ENCODE data around the gene IPO11.
A peak's percentile ranks its signal among the peaks of the same experiment; 100 is the strongest.

IPO11 gene

DNA sequence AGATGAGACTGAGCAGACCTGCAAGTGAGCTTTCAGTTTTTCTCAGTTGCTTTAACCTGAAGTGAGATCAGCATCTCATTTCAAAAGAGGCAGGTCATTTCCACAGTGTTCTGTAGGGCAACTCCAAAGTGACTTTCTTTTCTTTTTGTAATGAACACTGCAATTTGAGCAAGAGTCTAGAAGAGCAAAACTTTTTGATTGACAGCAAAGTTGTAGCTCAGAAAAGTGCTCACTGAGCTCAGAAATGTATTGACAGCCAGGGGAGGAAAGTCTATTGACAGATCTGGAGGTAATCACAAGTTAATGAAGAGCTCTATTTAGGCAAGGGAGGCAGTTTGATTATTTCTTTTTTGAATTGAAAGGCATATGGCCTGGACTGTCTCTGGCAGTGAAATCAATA is 220.7 kb downstream of the IPO11 start:
- H3K27ac ChIP-seq (replicated peaks; ENCODE audit: low read length) = no peak overlapping the region
- peaks cover 0 to 26% of the 10 kb centered on the region in 2 donors for H3K36me3 ChIP-seq (replicated peaks in 1 of 2; ENCODE audit: control insufficient read depth in 2 of 2, insufficient read depth in 2 of 2, low read length in 2 of 2)
- no peak overlapping the region for H4K8ac ChIP-seq (ENCODE audit: low read depth, low read length)
- no peak overlapping the region for H3K14ac ChIP-seq (ENCODE audit: low read length)
- H3K27me3 ChIP-seq (ENCODE audit: control insufficient read depth in 3 of 3, insufficient read depth in 3 of 3, low read depth in 1 of 3, low read length in 3 of 3) = no peaks in the 10 kb centered on the region
- H3K23ac ChIP-seq (ENCODE audit: low read depth, low read length, poor library complexity) = no peak overlapping the region
- H3K18ac ChIP-seq (ENCODE audit: low read length) = no peak overlapping the region
- no peak overlapping the region for H3K4ac ChIP-seq (ENCODE audit: low read length)
- no peak overlapping the region for H2BK5ac ChIP-seq (ENCODE audit: low read length)
- no peak overlapping the region for H2BK120ac ChIP-seq (ENCODE audit: low read depth, low read length)
- H4K91ac ChIP-seq (ENCODE audit: low read depth, low read length, poor library complexity) = no peak overlapping the region
- no peaks in the 10 kb centered on the region for H3K79me1 ChIP-seq (ENCODE audit: low read depth, low read length)
- no peaks in the 10 kb centered on the region for H3K9me3 ChIP-seq (replicated peaks in 1 of 2; ENCODE audit: control insufficient read depth in 2 of 2, insufficient read depth in 1 of 2, low read depth in 1 of 2, low read length in 2 of 2)
- H3K9ac ChIP-seq (ENCODE audit: low read depth, low read length, poor library complexity) = no peak overlapping the region
- H3K4me1 ChIP-seq (ENCODE audit: control insufficient read depth in 2 of 2, insufficient read depth in 1 of 2, low read depth in 1 of 2, low read length in 2 of 2) = no peaks in the 10 kb centered on the region
- no peak overlapping the region for H2AK5ac ChIP-seq (ENCODE audit: low read depth, low read length)
- no peak overlapping the region for H3K4me3 ChIP-seq (ENCODE audit: low read length in 2 of 2)
- no peak overlapping the region for H2BK15ac ChIP-seq (ENCODE audit: low read length)
- DNase-seq (ENCODE audit: low spot score) = no peak
- H2AFZ ChIP-seq (ENCODE audit: low read length) = no peak overlapping the region
- no peak overlapping the region for H3K4me2 ChIP-seq (ENCODE audit: insufficient read depth, low read length, poor library complexity, severe bottlenecking)
- no peak overlapping the region for H2BK12ac ChIP-seq (ENCODE audit: low read length)

DNA sequence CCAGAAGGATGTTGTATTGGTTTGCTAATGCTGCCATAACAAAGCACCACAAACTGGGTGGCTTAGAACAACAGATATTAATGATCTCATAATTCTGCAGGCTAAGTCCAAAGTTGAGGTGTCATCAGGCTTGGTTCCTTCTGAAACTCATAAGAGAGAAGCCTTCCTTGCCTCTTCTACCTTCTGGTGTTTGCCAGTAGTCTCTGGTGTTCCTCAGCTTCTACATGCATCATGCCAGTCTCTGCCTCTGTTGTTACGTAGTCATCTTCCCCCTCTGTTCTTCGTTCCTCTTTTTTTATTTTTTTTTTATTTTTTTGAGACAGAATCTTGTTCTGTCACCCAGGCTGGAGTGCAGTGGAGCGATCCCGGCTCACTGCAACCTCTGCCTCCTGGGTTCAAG is 227.9 kb downstream of the IPO11 start:
- Histone ChIP-seq H4K8ac (ENCODE audit: low read depth, low read length) (no peak overlapping the region), H2BK15ac (ENCODE audit: low read length) (no peak overlapping the region), H3K4me1 (ENCODE audit: control insufficient read depth in 2 of 2, insufficient read depth in 1 of 2, low read depth in 1 of 2, low read length in 2 of 2) (peaks cover 0 to 5% of the 10 kb centered on the region in 2 donors), H3K27me3 (ENCODE audit: control insufficient read depth in 3 of 3, insufficient read depth in 3 of 3, low read depth in 1 of 3, low read length in 3 of 3) (no peaks in the 10 kb centered on the region), H3K4me2 (ENCODE audit: insufficient read depth, low read length, poor library complexity, severe bottlenecking) (no peak overlapping the region), H3K4me3 (ENCODE audit: low read length in 2 of 2) (no peak overlapping the region), H3K79me1 (ENCODE audit: low read depth, low read length) (no peaks in the 10 kb centered on the region), H3K4ac (ENCODE audit: low read length) (no peak overlapping the region), H2BK12ac (ENCODE audit: low read length) (no peak overlapping the region), H4K91ac (ENCODE audit: low read depth, low read length, poor library complexity) (no peak overlapping the region), H3K18ac (ENCODE audit: low read length) (no peak overlapping the region), H3K27ac (replicated peaks; ENCODE audit: low read length) (no peak overlapping the region), H2AK5ac (ENCODE audit: low read depth, low read length) (no peak overlapping the region), H3K14ac (ENCODE audit: low read length) (no peak overlapping the region), H2BK5ac (ENCODE audit: low read length) (no peak overlapping the region), H2AFZ (ENCODE audit: low read length) (no peak overlapping the region), H3K9ac (ENCODE audit: low read depth, low read length, poor library complexity) (no peak overlapping the region), H3K23ac (ENCODE audit: low read depth, low read length, poor library complexity) (no peak overlapping the region), H3K36me3 (replicated peaks in 1 of 2; ENCODE audit: control insufficient read depth in 2 of 2, insufficient read depth in 2 of 2, low read length in 2 of 2) (peaks cover 0 to 2% of the 10 kb centered on the region in 2 donors), H3K9me3 (replicated peaks in 1 of 2; ENCODE audit: control insufficient read depth in 2 of 2, insufficient read depth in 1 of 2, low read depth in 1 of 2, low read length in 2 of 2) (peaks cover 0 to 2% of the 10 kb centered on the region in 2 donors), H2BK120ac (ENCODE audit: low read depth, low read length) (no peak overlapping the region)
- no peak for DNase-seq (ENCODE audit: low spot score)
- WGBS, 2 donors (ENCODE audit: extremely low coverage in 2 of 2, insufficient read length in 2 of 2, insufficient replicate concordance in 1 of 2) = no CpG with 5 or more reads among the region's 4 CpGs

GRCh38 chr5:62642468-62642867 is 229.9 kb downstream of the IPO11 start:
- WGBS, 2 donors (ENCODE audit: extremely low coverage in 2 of 2, insufficient read length in 2 of 2, insufficient replicate concordance in 1 of 2) = no CpG with 5 or more reads among the region's 6 CpGs
- no peak overlapping the region for H2AFZ ChIP-seq (ENCODE audit: low read length)
- no peaks in the 10 kb centered on the region for H3K27me3 ChIP-seq (ENCODE audit: control insufficient read depth in 3 of 3, insufficient read depth in 3 of 3, low read depth in 1 of 3, low read length in 3 of 3)

GRCh38 chr5:62643556-62644451 is 231.2 kb downstream of the IPO11 start:
- H2BK12ac ChIP-seq (ENCODE audit: low read length) = no peak overlapping the region
- WGBS, 2 donors (ENCODE audit: extremely low coverage in 2 of 2, insufficient read length in 2 of 2, insufficient replicate concordance in 1 of 2) = no CpG with 5 or more reads among the region's 17 CpGs

More at GRCh38 chr5:62642468-62642867, 229.9 kb downstream of the IPO11 start:
- Histone ChIP-seq H3K4me2 (ENCODE audit: insufficient read depth, low read length, poor library complexity, severe bottlenecking) (no peak overlapping the region), H2AK5ac (ENCODE audit: low read depth, low read length) (no peak overlapping the region), H2BK120ac (ENCODE audit: low read depth, low read length) (no peak overlapping the region), H3K79me1 (ENCODE audit: low read depth, low read length) (no peaks in the 10 kb centered on the region), H3K27ac (replicated peaks; ENCODE audit: low read length) (no peak overlapping the region), H4K91ac (ENCODE audit: low read depth, low read length, poor library complexity) (no peak overlapping the region), H3K18ac (ENCODE audit: low read length) (no peak overlapping the region), H2BK15ac (ENCODE audit: low read length) (no peak overlapping the region), H3K4ac (ENCODE audit: low read length) (no peak overlapping the region), H3K4me1 (ENCODE audit: control insufficient read depth in 2 of 2, insufficient read depth in 1 of 2, low read depth in 1 of 2, low read length in 2 of 2) (peaks cover 0 to 5% of the 10 kb centered on the region in 2 donors), H2BK12ac (ENCODE audit: low read length) (no peak overlapping the region), H3K23ac (ENCODE audit: low read depth, low read length, poor library complexity) (no peak overlapping the region), H2BK5ac (ENCODE audit: low read length) (no peak overlapping the region), H3K36me3 (replicated peaks in 1 of 2; ENCODE audit: control insufficient read depth in 2 of 2, insufficient read depth in 2 of 2, low read length in 2 of 2) (peaks cover 0 to 2% of the 10 kb centered on the region in 2 donors), H3K9me3 (replicated peaks in 1 of 2; ENCODE audit: control insufficient read depth in 2 of 2, insufficient read depth in 1 of 2, low read depth in 1 of 2, low read length in 2 of 2) (peaks cover 0 to 2% of the 10 kb centered on the region in 2 donors), H3K14ac (ENCODE audit: low read length) (no peak overlapping the region), H3K4me3 (ENCODE audit: low read length in 2 of 2) (no peak overlapping the region), H3K9ac (ENCODE audit: low read depth, low read length, poor library complexity) (no peak overlapping the region), H4K8ac (ENCODE audit: low read depth, low read length) (no peak overlapping the region)
- no peak for DNase-seq (ENCODE audit: low spot score)

More at GRCh38 chr5:62643556-62644451, 231.2 kb downstream of the IPO11 start:
- Histone ChIP-seq H4K8ac (ENCODE audit: low read depth, low read length) (no peak overlapping the region), H3K9me3 (replicated peaks in 1 of 2; ENCODE audit: control insufficient read depth in 2 of 2, insufficient read depth in 1 of 2, low read depth in 1 of 2, low read length in 2 of 2) (peaks cover 0 to 2% of the 10 kb centered on the region in 2 donors), H3K18ac (ENCODE audit: low read length) (no peak overlapping the region), H3K9ac (ENCODE audit: low read depth, low read length, poor library complexity) (no peak overlapping the region), H3K4me3 (ENCODE audit: low read length in 2 of 2) (no peak overlapping the region), H3K36me3 (replicated peaks in 1 of 2; ENCODE audit: control insufficient read depth in 2 of 2, insufficient read depth in 2 of 2, low read length in 2 of 2) (peaks cover 0 to 2% of the 10 kb centered on the region in 2 donors), H3K4me2 (ENCODE audit: insufficient read depth, low read length, poor library complexity, severe bottlenecking) (no peak overlapping the region), H3K27me3 (ENCODE audit: control insufficient read depth in 3 of 3, insufficient read depth in 3 of 3, low read depth in 1 of 3, low read length in 3 of 3) (no peaks in the 10 kb centered on the region), H2AK5ac (ENCODE audit: low read depth, low read length) (no peak overlapping the region), H3K4me1 (ENCODE audit: control insufficient read depth in 2 of 2, insufficient read depth in 1 of 2, low read depth in 1 of 2, low read length in 2 of 2) (peaks cover 0 to 5% of the 10 kb centered on the region in 2 donors), H2BK15ac (ENCODE audit: low read length) (no peak overlapping the region), H3K14ac (ENCODE audit: low read length) (no peak overlapping the region), H2AFZ (ENCODE audit: low read length) (no peak overlapping the region), H3K79me1 (ENCODE audit: low read depth, low read length) (no peaks in the 10 kb centered on the region), H3K4ac (ENCODE audit: low read length) (no peak overlapping the region), H2BK120ac (ENCODE audit: low read depth, low read length) (no peak overlapping the region), H4K91ac (ENCODE audit: low read depth, low read length, poor library complexity) (no peak overlapping the region), H2BK5ac (ENCODE audit: low read length) (peak overlapping the region; percentile 10), H3K23ac (ENCODE audit: low read depth, low read length, poor library complexity) (no peak overlapping the region), H3K27ac (replicated peaks; ENCODE audit: low read length) (no peak overlapping the region)
- DNase-seq (ENCODE audit: low spot score) = no peak
